NK-92 (cell line): ENCODE results near the gene PRKACA.

Experiments
- DNase-seq: peaks from one replicate; lab custom pipeline; 2025; ENCODE audit not compliant: unreplicated experiment; lab: John Stamatoyannopoulos, UW

Gene PRKACA

DNA sequence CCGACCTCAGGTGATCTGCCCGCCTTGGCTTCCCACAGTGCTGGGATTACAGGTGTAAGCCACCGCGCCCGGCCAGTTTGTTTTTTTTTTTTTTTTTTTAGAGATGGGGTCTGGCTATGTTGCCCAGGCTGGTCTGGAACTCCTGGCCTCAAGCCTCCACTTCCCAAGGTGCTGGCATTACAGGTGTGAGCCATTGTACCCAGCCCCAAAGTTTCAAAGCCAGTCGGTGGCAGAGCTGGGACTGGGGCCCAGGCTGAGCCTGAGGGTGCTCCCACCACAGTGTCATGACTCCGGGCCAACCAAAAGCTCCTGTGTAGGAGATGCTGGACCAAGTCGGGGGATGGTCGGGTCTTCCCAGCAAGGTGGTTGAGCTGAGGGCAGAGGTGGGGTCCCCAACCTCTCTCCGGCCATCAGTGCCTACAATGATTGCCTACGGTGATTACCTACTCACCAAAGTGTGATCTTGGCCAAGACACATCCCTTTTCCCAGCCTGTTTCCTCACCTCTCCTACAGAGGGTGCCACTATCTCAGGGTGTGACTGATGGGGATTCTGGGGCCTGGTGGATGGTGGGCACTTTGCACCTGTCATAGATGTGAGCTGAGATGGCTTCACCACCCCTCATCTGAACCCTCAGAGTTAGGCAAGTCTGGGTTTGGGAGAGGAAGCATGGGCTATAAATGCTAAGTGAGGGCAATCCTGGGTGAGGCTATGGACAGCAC, 21.1 kb downstream of the PRKACA start:
- no peak for DNase-seq

DNA sequence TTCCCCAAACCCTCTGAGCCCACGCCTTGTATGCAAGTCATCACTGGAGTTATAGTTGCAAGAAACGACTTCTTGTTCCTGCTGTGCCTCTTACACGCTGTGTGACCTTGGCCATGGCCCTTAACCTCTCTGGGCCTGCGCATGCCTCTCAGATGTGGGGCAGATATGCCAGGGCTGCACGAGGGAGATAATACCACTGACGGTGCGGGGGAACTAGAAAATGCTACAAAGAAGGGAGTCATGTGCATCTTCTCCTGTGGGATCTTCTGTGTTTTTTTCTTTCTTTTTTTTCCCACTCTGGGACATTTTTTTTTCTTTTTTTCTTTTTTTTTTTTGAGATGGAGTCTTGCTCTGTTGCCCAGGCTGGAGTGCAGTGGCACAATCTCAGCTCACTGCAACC, 22.7 kb downstream of the PRKACA start:
- no peak for DNase-seq

DNA sequence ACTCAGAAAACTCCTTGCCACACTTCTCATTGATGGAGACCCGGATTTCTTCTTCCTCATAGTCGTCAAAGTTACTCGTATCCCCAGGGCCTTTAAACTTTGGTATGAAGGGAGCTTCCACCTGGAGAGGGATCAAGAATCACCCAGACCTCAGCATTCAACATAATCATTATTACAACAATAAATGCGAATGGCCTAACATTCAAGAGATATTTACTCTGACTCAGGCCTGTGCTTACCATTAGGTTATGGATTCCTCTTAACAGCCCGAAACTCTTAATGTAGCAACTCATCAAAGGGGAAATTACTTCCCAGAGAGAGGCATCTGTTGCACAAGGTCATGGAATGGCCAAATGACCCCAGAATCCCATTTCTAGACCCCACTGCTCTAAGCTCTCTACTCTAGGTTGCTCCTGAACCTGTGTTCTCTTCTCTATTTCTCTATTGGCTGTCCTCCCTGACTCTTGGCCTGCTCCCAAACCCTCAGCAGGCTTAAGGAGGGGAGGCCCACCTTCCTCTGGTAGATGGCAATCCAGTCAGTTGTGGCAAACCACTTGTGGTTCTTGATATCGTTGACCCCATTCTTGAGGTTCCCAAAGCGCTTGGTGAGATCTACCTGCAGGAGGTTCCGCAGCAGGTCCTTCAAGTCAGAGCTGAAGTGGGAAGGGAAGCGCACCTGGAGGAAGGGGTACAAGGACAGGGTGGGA, 24.3 kb downstream of the PRKACA start:
- no peak for DNase-seq

DNA sequence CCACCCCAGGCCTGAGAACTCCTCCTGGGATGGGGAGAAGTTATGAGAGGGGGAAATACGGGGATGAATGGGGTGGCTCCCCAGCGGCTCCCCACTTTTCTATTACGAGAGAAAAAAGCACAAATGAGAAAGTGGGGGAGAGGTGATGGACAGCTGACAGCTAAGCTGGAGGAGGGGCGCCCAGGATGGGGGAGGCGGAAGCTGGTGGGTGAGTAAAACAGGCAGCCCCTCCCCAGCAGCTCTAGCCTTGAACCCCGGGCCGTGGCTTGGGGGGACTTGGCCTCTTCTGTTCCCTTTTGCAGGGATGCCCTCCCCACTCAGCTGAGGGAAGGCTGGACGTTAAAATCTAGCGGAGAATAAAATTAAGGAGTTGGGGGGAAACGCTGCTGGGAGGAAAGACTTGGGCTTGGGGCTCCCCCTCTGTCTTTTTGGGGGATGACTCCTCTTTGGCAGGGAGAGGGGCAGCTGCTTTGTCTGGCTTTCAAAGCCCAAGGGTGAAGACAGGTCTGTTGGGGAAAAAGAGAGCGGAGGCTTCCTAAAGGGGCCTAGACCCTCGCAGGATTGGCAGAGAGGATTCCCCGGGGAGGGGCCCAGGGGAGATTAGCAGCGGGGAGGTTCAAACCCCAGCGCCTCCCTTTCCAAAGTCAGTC, 25.6 kb downstream of the PRKACA start:
- DNase-seq = no peak

DNA sequence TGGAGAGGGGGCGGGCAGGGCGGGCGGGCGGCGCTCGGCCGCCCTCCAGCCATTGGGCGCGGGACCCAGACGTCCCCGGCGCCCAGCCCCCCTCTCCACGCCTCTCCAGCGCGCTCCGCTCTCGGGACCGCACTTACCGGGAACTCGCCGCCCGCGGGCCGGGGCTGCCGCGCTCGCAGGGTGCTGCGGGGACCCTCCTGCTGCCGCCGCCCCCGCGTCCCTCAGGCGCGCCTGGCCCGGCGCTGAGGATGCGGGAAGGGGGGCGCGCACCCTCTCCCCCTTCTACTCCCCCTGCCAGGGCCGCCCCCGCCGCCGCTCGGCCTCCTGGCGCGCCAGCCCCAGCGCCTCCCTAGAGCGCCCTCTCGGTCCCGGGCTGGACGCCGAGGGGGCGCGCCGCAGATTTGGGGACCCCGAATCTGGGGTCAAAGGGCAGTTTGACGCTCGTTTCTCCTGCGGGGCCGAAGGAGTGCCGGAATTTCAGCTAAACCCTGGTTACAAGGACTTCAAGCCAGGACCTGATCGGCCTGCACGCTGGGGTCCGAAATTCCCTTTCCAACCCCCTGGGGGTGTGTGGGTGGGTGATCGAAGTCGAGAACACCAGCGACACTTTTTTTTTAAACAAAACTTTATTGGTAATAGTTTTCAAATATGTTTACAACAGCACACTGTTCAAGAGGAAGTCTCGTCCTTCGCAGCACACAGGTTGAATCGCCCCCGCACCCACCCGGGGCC, 26.3 kb downstream of the PRKACA start:
- no peak for DNase-seq

DNA sequence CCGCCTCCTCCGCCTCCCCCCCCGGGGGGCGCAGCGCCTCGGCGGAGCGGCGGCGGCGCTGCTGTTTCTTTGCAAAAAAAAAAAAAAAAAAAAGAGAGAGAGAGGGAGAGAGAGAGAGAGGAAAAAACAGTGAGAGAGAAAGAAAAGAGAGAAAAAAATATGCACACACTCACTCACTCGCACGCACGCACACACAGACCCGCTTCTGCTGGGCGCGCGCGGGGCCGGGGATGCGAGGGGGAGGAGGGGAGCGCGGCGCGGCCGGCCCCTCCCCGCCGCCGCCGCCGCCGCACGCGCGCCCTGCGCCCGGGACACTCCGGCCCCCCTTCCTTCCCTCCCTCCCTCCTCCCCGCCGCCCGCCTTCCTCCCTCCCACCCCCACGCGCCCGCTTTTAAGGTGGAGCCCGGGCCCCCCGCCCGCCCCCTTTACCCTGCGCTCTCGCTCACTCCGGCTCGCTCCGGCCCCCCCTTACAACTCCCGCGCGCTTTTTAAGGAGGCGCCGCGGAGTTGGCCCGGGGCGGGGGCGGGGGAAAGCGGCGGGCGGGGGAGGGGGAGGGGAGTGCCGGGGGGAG, 27.0 kb downstream of the PRKACA start, which contains the start of gene SAMD1:
SAMD1 (minus strand) TSS at position 243 of the 572 bp plus-strand sequence.
- DNase-seq = peak; percentile 25

DNA sequence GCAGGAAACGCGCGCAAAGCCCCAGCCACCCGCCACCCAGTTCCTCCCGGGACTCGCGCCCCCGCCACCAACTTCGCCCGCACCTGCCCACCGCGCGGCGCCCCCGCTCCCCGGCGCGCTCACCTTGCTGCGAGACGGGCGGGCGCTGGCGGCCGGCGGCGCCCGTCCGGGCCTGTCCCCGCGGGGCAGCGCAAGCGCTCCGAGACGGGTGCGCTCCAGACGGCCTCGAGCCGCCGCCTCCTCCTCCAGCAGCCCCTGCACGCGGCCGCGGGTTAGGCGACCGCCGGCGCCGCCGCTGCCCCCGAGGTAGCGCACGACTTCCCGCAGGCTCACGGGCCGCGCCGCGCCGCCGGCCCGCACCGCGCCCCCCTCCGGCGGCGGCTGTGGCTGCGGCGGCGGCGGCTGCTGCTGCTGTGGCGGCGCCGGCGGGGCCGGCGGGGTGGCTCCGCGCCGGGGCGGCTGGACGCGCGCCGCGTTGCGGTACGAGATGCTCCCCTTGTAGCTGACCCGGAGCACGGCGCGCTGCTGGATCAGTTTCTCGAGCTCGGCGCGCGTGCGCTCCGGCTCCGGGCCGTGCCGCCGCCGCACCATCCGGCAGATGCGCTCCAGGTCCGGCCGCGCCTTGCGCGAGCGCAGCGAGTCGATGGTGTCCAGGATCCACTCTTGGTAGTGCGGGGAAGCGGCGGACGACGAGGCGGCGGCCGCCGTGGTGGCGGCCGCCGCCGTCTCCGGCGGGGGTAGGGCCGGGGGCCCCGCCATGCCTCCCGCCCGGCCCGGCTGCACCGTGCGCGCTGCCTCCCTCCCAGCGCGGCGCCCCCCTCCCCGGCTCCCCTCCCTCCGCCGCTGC, 27.7 kb downstream of the PRKACA start:
- DNase-seq = no peak

DNA sequence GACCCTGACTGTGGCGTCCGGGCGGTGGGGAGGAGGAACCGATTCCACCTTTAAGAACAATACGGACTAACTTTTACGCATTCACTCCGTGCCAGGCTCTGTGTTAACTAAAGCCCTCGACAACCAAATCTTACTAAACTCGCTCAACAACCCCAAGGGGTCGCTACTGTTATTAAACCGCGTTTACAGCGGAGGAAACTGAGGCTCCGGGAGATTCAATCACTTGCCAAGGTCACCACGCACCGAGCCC, 28.2 kb downstream of the PRKACA start:
- DNase-seq = no peak

DNA sequence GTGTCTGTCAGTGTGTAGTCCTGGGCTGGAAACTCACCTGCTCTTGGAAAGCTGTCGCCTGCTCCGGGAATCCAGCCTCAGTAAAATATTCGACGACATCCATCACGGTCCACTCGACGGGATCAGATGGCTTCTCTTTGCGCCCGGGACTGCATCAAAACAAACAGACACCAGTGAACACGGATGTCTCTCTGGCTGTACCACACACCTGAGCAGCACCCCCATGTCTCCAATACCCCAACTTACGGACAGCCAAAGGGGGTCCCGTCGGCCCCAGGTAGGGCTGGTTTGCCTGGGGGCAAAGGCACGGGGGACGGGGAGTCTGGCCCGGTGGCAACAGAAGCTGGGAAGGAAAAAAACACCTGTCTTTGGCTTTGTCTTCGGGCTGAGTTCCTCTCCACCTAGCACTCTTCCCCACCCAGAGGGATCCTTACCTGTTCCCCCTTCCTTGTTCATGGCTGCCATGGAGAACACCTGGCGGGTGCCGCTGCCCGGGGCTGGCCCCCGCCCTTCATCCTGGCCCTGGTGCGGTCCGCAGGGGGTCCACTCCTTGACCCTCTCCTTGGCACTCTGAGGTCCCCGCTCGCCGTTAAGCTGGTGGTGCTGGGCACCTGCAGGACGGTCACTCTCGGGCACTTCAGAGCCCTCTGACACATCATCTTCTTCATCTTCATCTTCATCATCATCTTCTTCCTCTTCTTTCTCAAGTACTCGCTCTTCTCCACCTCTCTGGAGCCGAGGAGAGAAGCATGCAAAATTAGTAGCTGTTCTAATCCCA, 28.7 kb downstream of the PRKACA start:
- no peak for DNase-seq

DNA sequence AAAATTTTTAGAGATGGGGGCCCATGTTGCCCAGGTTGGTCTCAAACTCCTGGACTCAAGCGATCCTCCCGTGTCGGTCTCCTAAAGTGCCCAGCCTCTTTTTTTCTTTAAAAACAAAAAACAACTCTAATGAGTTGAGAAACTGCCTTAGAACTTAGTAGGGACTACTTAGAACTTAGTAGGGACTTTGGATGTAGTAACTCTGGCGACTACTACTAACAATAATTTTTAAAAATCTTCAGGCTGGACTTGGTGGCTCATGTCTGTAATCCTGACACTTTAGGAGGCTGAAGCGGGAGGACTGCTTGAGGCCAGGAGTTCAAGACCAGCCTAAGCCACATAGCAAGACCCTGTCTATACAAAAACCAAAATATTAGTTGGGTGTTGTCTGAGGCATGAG, 31.5 kb downstream of the PRKACA start:
- no peak for DNase-seq

DNA sequence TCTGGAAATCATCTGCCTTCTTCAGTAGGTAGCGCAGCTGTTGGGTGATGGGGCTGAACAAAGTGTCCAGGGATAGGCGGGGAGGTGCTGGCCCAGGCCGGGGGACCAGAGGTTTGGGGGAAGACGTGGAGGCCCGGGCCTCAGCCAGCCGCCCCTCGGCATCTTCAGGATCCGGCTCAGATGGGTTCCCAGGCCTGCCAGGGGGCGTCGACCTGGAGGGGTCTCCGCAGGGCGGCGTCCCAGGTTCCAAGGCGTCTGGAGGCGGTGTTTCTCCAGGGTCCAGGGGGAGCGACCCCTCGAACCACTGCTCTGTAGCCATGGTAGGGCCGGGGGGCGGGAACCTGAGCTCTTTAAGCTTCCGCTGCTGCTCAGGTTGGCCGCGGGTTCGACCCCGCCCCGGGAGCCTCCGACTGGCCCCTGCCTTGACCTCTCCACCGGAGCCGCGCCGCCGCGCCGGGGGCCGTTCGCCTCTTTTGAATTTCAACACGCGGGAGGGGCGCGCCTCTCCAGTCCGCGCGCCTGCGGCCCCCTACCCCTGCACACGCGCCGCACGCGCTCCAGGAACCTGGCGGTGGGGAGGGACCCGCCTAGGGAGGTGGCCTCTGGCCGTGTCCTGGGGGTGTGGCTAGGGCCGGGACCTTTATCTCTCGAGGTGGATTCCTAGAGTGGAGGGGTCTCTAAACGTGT, 32.1 kb downstream of the PRKACA start, which contains the start of gene C19orf67:
C19orf67 (minus strand) TSS at position 475 of the 687 bp plus-strand sequence; CDS start at position 319, 156 bp downstream.
- no peak for DNase-seq

DNA sequence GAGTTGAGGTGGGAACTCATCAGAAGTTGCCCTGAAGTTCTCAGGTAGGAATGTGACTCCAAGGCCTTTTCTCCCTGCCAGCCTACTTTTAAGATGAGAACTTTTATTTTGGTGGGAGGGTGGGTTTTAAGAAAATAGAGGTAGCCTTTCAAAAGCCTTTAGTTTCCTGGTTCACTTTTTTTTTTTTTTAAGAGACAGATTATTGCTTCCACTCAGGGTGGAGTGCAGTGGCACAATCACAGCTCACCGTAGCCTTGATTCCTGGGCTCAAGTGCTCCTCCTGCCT, 34.9 kb downstream of the PRKACA start:
- DNase-seq = no peak

DNA sequence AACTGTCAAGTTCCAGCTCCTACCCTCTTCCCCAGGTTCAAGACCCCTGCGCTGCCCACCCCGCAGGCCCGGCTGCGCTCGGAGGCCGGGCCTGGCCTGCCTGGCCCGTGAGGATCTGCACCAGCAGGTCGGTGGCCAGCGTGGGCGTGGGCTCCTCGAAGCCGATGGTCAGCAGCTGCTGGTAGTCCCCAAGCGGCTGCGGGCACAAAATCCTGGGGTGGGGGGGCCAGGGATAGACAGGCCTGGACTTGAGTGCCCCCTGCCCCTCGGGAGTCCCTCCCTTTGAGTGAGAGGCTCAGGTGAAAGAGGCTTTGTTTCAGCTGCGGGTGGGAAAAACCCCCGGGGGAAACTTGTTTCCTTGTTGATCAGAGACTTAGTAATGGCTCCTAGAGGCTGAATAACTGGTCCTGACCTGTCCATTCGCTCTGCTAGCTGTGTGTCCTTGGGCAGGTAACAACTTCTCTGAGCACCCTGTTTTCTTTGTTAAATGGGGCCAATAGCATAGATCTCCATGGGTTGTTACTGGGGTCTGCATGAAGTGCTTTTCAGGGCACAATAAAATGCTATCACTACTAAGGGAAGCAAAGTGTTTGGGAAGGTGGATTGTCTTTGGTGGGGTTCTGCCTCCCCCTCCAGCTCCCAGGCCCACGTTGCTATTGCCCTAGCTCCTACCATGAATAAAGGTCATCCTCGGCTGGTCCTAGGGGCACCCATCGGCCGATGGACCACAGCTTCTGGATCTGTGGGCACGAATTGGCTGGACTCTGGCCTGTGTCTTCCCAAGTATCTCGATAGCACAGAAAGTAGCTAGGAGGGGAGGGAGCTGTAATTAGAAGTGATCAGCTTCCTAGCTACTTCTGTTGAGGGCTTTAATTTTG, 35.5 kb downstream of the PRKACA start:
- DNase-seq = no peak

DNA sequence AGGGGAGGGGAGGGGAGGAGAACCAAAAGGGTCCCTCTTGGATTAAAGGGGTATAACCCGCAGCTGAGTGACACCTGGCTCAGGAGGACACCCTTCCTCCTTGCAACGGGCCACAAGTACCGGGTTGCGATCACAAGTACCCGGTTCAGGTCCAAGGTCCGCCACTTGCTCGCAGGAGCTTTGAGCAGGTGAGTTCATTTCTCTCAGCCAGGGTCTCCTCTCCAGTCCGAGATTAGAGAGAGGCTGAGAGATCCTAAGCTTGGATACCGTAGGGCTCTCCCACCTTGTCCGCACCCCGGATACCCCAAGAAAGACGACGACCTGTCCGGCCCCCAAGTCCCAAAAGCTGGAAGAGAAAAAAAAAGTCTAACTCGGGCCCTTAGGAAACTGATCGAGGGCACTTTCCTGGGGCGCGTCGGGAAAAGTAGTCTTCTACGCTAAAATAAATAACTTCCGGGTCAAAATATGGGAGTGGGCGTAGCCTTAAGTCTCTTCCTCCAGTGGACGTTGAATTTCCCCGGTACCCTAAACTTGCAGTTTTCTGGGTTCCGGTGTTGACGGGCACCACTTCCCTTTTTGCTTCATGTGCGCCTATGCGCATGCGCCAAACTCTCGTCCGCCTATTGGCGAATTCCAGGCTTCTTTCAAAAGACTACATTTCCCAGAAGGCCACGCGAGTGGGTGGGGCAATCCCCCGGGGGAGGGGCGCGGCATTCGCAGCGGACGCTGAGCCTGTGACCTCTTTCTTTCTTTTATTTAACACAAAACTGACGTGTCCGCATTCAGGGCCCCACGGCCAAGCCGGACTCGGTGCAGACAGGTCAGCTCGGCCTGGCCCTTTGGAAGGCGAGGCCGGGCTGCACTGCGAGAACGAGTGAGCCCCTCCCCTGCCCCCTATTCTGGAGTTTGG, 36.4 kb downstream of the PRKACA start:
- DNase-seq = peak; percentile 95

DNA sequence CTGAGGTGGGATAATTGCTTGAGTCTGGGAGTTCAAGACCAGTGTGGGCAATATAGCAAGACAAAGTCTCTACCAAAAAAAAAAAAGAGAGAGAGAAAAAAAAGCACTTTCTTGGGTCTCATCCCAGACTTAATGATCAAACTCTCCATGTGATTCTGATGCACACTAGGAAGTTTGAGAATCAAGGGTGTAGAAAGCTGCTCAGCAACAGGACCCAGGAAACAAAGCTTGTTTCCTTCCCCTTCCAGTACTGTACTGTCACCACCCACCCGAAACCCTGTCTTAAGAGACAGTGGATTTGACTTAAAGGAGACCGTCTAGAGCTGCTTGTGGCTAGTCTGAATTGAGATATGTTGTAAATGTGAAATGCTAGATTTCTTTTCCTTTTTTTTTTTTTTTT, 39.2 kb downstream of the PRKACA start:
- DNase-seq = no peak

DNA sequence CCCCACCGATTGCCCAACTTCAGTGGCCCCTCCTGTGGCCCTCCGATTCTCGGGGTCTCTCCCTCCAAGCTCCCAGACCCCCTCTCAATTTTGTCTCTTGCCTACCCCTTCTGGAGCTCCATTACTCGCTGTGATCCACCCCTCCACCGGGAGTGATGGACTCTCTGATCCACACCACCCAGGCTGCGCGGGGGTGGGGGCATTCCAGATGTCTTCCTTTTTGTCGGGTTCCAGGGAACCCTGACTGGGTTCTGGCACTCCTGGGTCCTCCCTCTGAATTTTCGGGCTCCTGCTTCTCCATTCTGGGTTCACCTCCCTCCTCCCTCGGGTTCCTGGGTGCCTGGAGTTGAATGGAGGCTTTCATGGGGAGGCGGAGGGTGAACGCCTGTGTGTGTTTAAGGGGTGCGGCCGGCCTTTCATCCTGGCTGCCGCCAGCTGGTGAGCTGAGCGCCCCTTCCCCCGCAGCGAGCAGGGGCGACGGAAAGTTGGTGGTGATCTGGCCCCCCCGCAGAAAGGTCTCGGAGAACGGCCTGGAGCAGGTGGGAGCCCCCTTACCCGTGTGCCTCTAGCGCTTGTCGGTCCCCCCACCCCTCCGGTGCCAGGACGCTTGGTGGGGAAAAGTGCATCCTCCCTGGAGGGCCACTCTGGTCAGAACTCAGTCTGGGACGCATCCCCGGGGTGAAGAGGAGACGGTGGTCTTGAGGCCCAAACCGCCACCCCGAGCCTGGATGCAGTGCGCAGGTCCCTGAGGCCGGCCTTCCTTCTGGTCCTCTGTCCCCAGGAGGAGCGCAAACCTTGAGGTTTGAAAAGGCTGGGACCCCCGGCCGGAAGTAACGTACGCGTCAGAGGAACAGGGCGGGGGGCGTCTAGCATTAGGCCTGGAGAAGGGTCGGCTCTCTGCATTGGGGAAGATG, 43.4 kb downstream of the PRKACA start:
- no peak for DNase-seq
